ENCODE results near the gene SPECC1. TPM values are rescaled to one million over a fixed set of nuclear protein-coding genes. Genes with fewer than 3 reads are reported as not detected.

The SPECC1 gene
- total and polyA plus RNA-seq, 9 of the 15 experiments (the other 6 are each of a cell fraction or from before 2014, with no cell fraction given): 2.4 to 19.6 (median 14.7) TPM

DNA sequence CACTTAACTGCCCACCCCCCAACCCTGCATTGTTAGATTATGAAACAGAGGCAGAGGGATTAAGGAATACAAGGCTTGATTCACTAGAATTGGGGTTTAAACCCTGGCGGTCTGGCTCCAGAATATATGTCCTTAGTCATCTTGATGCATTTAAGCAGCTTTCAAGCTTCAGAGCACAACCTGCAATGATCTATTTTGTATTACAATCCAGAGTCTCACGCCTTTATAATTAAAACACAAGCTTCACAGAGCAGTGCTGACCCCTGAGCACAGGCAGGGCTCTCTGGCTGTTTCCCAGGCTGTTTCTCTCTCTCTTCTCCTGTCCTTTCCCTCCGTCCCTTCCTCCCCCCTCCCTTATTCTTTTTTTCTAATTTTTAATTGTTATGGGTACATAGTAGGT, 209.1 kb downstream of the SPECC1 start:
- Histone ChIP-seq H3K27ac (ENCODE audit: extremely low read depth, low read depth, low read length) (no peak overlapping the region), H3K79me2 (ENCODE audit: control insufficient read depth, insufficient read depth, low read length) (no peaks in the 10 kb centered on the region; the same call in 2 of the 3 replicates), H4K20me1 (replicated peaks; ENCODE audit: control insufficient read depth, insufficient read depth, low read length) (no peaks in the 10 kb centered on the region), H3K4me3 (no peak overlapping the region), H3K9ac (ENCODE audit: insufficient read depth in 1 of 2, low read depth in 2 of 2, low read length in 2 of 2) (no peak overlapping the region), H3K36me3 (ENCODE audit: control insufficient read depth, insufficient read depth, low read length) (no peaks in the 10 kb centered on the region), H3K4me1 (replicated peaks in 1 of 2; ENCODE audit: control insufficient read depth in 2 of 2, insufficient read depth in 2 of 2, low read length in 2 of 2) (no peaks in the 10 kb centered on the region), H3K27me3 (ENCODE audit: control insufficient read depth in 2 of 2, insufficient read depth in 2 of 2, low read length in 2 of 2) (no peaks in the 10 kb centered on the region), H2AFZ (ENCODE audit: low read depth, low read length) (no peak overlapping the region), H3K9me1 (ENCODE audit: control insufficient read depth, insufficient read depth, low read length) (no peaks in the 10 kb centered on the region), H3K4me2 (ENCODE audit: insufficient read depth, low read length) (no peak overlapping the region), H3K9me3 (replicated peaks; ENCODE audit: control insufficient read depth, insufficient read depth, low read depth, low read length) (no peaks in the 10 kb centered on the region)
- intact Hi-C loops (cut with micrococcal nuclease) (no loop called here), in situ Hi-C loops (cut with MboI) (no loop called here)
- ChIA-PET CTCF (ENCODE audit: low intra/inter-chr PET ratio) (no interaction called here), POLR2A (no interaction called here)
- no peak for ATAC-seq
- no TSS peak for BruUV-seq (replicated peaks)
- TF ChIP-seq BRCA1 (IDR thresholded peaks at IDR 0.05) (no peak), BRCA1 (CRISPR knock-in tag; IDR thresholded peaks at IDR 0.05) (no peak)
- 71% methylated on average over 3 of the region's 3 CpGs for WGBS (ENCODE audit: insufficient coverage, low coverage, missing lambda C conversion rate)
- no peak for DNase-seq (ENCODE audit: extremely low read depth in 1 of 4, low spot score in 3 of 4)
- FAIRE-seq: no peak

DNA sequence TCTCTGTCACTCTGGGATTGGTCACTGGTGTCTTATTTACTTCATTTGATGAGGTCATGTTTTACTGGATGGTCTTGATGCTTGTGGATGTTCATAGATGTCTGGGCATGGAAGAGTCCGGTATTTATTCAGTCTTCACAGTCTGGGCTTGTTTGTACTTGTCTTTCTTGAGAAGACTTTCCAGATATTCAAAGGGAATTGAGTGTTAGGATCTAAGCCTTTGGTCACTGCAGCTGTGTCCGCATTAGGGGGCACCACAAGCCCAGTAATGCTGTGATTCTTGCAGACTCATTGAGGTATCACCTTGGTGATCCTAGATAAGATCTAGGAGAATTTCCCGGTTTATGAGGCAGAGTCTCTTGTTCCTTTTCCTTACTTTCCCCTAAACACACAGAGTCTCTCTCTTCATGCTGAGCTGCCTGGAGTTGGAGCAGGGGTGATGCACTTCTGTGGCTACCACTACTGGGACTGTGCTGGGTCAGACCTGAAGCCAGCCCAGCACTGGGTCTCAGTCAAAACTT, 214.7 kb downstream of the SPECC1 start:
- no peaks in the 10 kb centered on the region for H3K9me1 ChIP-seq (ENCODE audit: control insufficient read depth, insufficient read depth, low read length)
- 29% methylated on average over 3 of the region's 3 CpGs for WGBS (ENCODE audit: insufficient coverage, low coverage, missing lambda C conversion rate)
- H3K9me3 ChIP-seq (replicated peaks; ENCODE audit: control insufficient read depth, insufficient read depth, low read depth, low read length): no peaks in the 10 kb centered on the region
- 0 out of 2 replicates have a peak, but pooled peaks cover 4% of the 10 kb centered on the region for H4K20me1 ChIP-seq (replicated peaks; ENCODE audit: control insufficient read depth, insufficient read depth, low read length)
- H3K27ac ChIP-seq (ENCODE audit: extremely low read depth, low read depth, low read length): no peak overlapping the region
- FAIRE-seq (no peak), ATAC-seq (peak; percentile 56), DNase-seq (ENCODE audit: extremely low read depth in 1 of 4, low spot score in 3 of 4) (no peak)
- H3K79me2 ChIP-seq (ENCODE audit: control insufficient read depth, insufficient read depth, low read length): no peaks in the 10 kb centered on the region; the same call in 2 of the 3 replicates
- ChIA-PET POLR2A (no interaction called here), CTCF (ENCODE audit: low intra/inter-chr PET ratio) (interaction anchor here (1.1 kb wide), 1 partner anchor 103 kb away, joined by 3 read pairs; no protein-coding TSS in a partner anchor)
- BruUV-seq (replicated peaks): no TSS peak
- intact Hi-C loops (cut with micrococcal nuclease) (no loop called here), in situ Hi-C loops (cut with MboI) (no loop called here)
- no peak overlapping the region for H3K9ac ChIP-seq (ENCODE audit: insufficient read depth in 1 of 2, low read depth in 2 of 2, low read length in 2 of 2)
- no peaks in the 10 kb centered on the region for H3K27me3 ChIP-seq (ENCODE audit: control insufficient read depth in 2 of 2, insufficient read depth in 2 of 2, low read length in 2 of 2)
- H3K4me3 ChIP-seq: no peak overlapping the region
- peaks cover 0 to 6% of the 10 kb centered on the region in 2 experiments; a peak in 3 of 5 replicates for H3K4me1 ChIP-seq (replicated peaks in 1 of 2; ENCODE audit: control insufficient read depth in 2 of 2, insufficient read depth in 2 of 2, low read length in 2 of 2)
- peaks cover 9% of the 10 kb centered on the region; the same call in 2 of the 3 replicates for H3K36me3 ChIP-seq (ENCODE audit: control insufficient read depth, insufficient read depth, low read length)
- H3K4me2 ChIP-seq (ENCODE audit: insufficient read depth, low read length): no peak overlapping the region
- no peak overlapping the region for H2AFZ ChIP-seq (ENCODE audit: low read depth, low read length)
- no peak for TF ChIP-seq IRF2 (CRISPR knock-in tag; IDR thresholded peaks at IDR 0.05)
- TF ChIP-seq, protein P1, sequence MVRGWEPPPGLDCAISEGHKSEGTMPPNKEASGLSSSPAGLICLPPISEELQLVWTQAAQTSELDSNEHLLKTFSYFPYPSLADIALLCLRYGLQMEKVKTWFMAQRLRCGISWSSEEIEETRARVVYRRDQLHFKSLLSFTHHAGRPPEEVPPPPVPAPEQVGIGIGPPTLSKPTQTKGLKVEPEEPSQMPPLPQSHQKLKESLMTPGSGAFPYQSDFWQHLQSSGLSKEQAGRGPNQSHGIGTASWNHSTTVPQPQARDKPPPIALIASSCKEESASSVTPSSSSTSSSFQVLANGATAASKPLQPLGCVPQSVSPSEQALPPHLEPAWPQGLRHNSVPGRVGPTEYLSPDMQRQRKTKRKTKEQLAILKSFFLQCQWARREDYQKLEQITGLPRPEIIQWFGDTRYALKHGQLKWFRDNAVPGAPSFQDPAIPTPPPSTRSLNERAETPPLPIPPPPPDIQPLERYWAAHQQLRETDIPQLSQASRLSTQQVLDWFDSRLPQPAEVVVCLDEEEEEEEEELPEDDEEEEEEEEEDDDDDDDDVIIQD (CRISPR knock-in tag; IDR thresholded peaks at IDR 0.05): no peak
- TF ChIP-seq NONO (IDR thresholded peaks at IDR 0.05; ENCODE audit: low read depth in 2 of 2, low read length in 1 of 2): no peak
- no peak for TF ChIP-seq TFAM (CRISPR knock-in tag; conservative IDR thresholded peaks at IDR 0.05)
- no peak for TF ChIP-seq KLF16 (IDR thresholded peaks at IDR 0.05)
- no peak for TF ChIP-seq NFE2L1 (tag; IDR thresholded peaks at IDR 0.05; ENCODE audit: borderline replicate concordance, low read depth)
- TF ChIP-seq BDP1 (IDR thresholded peaks at IDR 0.05; ENCODE audit: insufficient read depth, insufficient read length): no peak
- no peak for TF ChIP-seq SREBF2 (CRISPR knock-in tag; IDR thresholded peaks at IDR 0.05)
- TF ChIP-seq ZNF184 (CRISPR knock-in tag; IDR thresholded peaks at IDR 0.05): no peak
- TF ChIP-seq CBX5 (IDR thresholded peaks at IDR 0.05; ENCODE audit: borderline replicate concordance, low read depth): no peak
- TF ChIP-seq MAFF (IDR thresholded peaks at IDR 0.05; ENCODE audit: low read length): peak; percentile 21; the same call in 1 of the 2 replicates
- TF ChIP-seq RBM17 (IDR thresholded peaks at IDR 0.05; ENCODE audit: borderline replicate concordance, low read depth, low read length): no peak
- TF ChIP-seq, protein P2, sequence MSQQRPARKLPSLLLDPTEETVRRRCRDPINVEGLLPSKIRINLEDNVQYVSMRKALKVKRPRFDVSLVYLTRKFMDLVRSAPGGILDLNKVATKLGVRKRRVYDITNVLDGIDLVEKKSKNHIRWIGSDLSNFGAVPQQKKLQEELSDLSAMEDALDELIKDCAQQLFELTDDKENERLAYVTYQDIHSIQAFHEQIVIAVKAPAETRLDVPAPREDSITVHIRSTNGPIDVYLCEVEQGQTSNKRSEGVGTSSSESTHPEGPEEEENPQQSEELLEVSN (IDR thresholded peaks at IDR 0.05; ENCODE audit: borderline replicate concordance in 1 of 2, extremely low read depth in 1 of 2, insufficient read depth in 1 of 2, insufficient read length in 1 of 2, low read depth in 1 of 2, low read length in 1 of 2, poor library complexity in 1 of 2, severe bottlenecking in 1 of 2): no peak
